ENCODE data around the gene ATP9B. TPM values are rescaled to one million over a fixed set of nuclear protein-coding genes. Genes with fewer than 3 reads are reported as not detected.

Gene ATP9B
- total and polyA plus RNA-seq, 4 donors, result 12.6 to 77.0 (median 29.9) TPM

GRCh38 chr18:79193826-79194225 lies 124.6 kb downstream of the ATP9B start:
- DNase-seq, result no peak
- peaks cover 0 to 8% (median 5%) of the 10 kb centered on the region in 4 donors for H3K36me3 ChIP-seq (ENCODE audit: control insufficient read depth in 4 of 4, insufficient read depth in 4 of 4, low read length in 4 of 4)
- no peak overlapping the region for H3K27ac ChIP-seq (ENCODE audit: low read depth in 1 of 2, low read length in 1 of 2)
- 73 to 89% methylated on average over 2 of the region's 2 CpGs for WGBS, 2 donors
- no peaks in the 10 kb centered on the region for H3K27me3 ChIP-seq (ENCODE audit: control insufficient read depth in 3 of 3, insufficient read depth in 3 of 3, low read length in 2 of 3)
- H3K4me1 ChIP-seq (ENCODE audit: control insufficient read depth in 5 of 5, insufficient read depth in 5 of 5, low read length in 5 of 5), result peaks cover 0 to 1% (median 0%) of the 10 kb centered on the region in 5 donors
- H3K9me3 ChIP-seq (ENCODE audit: control insufficient read depth in 4 of 4, insufficient read depth in 3 of 4, low read length in 3 of 4), result peaks cover 0 to 2% (median 0%) of the 10 kb centered on the region in 4 donors
- H3K4me3 ChIP-seq, result no peak overlapping the region
- no peak for ATAC-seq (ENCODE audit: insufficient read depth, low FRiP score)
- no peak for TF ChIP-seq CTCF (IDR thresholded peaks at IDR 0.05; ENCODE audit: control extremely low read depth, extremely low read depth)
- H3K9ac ChIP-seq (ENCODE audit: insufficient read depth in 1 of 2, low read length in 2 of 2), result no peak overlapping the region

GRCh38 chr18:79195716-79196683 lies 126.8 kb downstream of the ATP9B start:
- ATAC-seq (ENCODE audit: insufficient read depth, low FRiP score), result no peak
- WGBS, 2 donors, result 74 to 88% methylated on average over 10 of the region's 10 CpGs

GRCh38 chr18:79197531-79197930 lies 128.3 kb downstream of the ATP9B start:
- ATAC-seq (ENCODE audit: insufficient read depth, low FRiP score), result no peak
- Histone ChIP-seq H3K9me3 (ENCODE audit: control insufficient read depth in 4 of 4, insufficient read depth in 3 of 4, low read length in 3 of 4) (no peaks in the 10 kb centered on the region), H3K4me1 (ENCODE audit: control insufficient read depth in 5 of 5, insufficient read depth in 5 of 5, low read length in 5 of 5) (no peaks in the 10 kb centered on the region), H3K27ac (ENCODE audit: low read depth in 1 of 2, low read length in 1 of 2) (no peak overlapping the region), H3K4me3 (no peak overlapping the region), H3K27me3 (ENCODE audit: control insufficient read depth in 3 of 3, insufficient read depth in 3 of 3, low read length in 2 of 3) (no peaks in the 10 kb centered on the region), H3K9ac (ENCODE audit: insufficient read depth in 1 of 2, low read length in 2 of 2) (no peak overlapping the region), H3K36me3 (ENCODE audit: control insufficient read depth in 4 of 4, insufficient read depth in 4 of 4, low read length in 4 of 4) (peaks cover 0 to 6% (median 4%) of the 10 kb centered on the region in 4 donors)
- no peak for DNase-seq
- TF ChIP-seq CTCF (IDR thresholded peaks at IDR 0.05; ENCODE audit: control extremely low read depth, extremely low read depth), result no peak
- 91 to 93% methylated on average over 4 of the region's 4 CpGs for WGBS, 2 donors

More at GRCh38 chr18:79195716-79196683, 126.8 kb downstream of the ATP9B start:
- H3K27me3 ChIP-seq (ENCODE audit: control insufficient read depth in 3 of 3, insufficient read depth in 3 of 3, low read length in 2 of 3), result no peaks in the 10 kb centered on the region
- H3K9ac ChIP-seq (ENCODE audit: insufficient read depth in 1 of 2, low read length in 2 of 2), result no peak overlapping the region
- DNase-seq, result peak in 2 of 3 donors; percentile 17 to 44
- H3K4me3 ChIP-seq, result no peak overlapping the region
- no peaks in the 10 kb centered on the region for H3K9me3 ChIP-seq (ENCODE audit: control insufficient read depth in 4 of 4, insufficient read depth in 3 of 4, low read length in 3 of 4)
- H3K4me1 ChIP-seq (ENCODE audit: control insufficient read depth in 5 of 5, insufficient read depth in 5 of 5, low read length in 5 of 5), result peaks cover 0 to 1% (median 0%) of the 10 kb centered on the region in 5 donors
- TF ChIP-seq CTCF (IDR thresholded peaks at IDR 0.05; ENCODE audit: control extremely low read depth, extremely low read depth), result no peak
- peaks cover 0 to 6% (median 4%) of the 10 kb centered on the region in 4 donors for H3K36me3 ChIP-seq (ENCODE audit: control insufficient read depth in 4 of 4, insufficient read depth in 4 of 4, low read length in 4 of 4)
- H3K27ac ChIP-seq (ENCODE audit: low read depth in 1 of 2, low read length in 1 of 2), result peak overlapping the region in 1 of 2 donors; percentile 52

Measured in lung (tissue), 12 donors.